SK-N-SH treated with all-trans-retinoic acid at 6 μM for 48 hours (cell line): ENCODE data around the gene PACS1.

Experiments
- CREB5 ChIP-seq: fragments of 250-450 bp; sonication (Bioruptor Pico); IDR thresholded peaks from 2 replicates; pipeline ENCODE4 v1.5.1; 2020; ENCODE audit warnings: low read depth, mild to moderate bottlenecking, moderate library complexity
- CSDC2 ChIP-seq: fragments of 250-450 bp; sonication (Bioruptor Pico); IDR thresholded peaks from 2 replicates; pipeline ENCODE4 v1.5.0; 2020; ENCODE audit warnings: mild to moderate bottlenecking, moderate library complexity
- CSRNP3 ChIP-seq: fragments of 250-450 bp; sonication (Bioruptor Pico); IDR thresholded peaks from 2 replicates; pipeline ENCODE4 v1.5.1; 2021; ENCODE audit warnings: mild to moderate bottlenecking, moderate library complexity
- OSR1 ChIP-seq: fragments of 250-450 bp; sonication (Bioruptor Pico); IDR thresholded peaks from 2 replicates; pipeline ENCODE4 v1.8.0; 2022; ENCODE audit warnings: moderate library complexity, mild to moderate bottlenecking, inconsistent platforms
- PATZ1 ChIP-seq: fragments of 250-450 bp; sonication (Bioruptor Pico); IDR thresholded peaks from 2 replicates; pipeline ENCODE4 v1.8.0; 2020; ENCODE audit warnings: mild to moderate bottlenecking, moderate library complexity, borderline replicate concordance
- TCF4 ChIP-seq: fragments of 250-450 bp; sonication (Bioruptor Pico); IDR thresholded peaks from 2 replicates; pipeline ENCODE4 v1.8.0; 2021; ENCODE audit warnings: mild to moderate bottlenecking, moderate library complexity, borderline replicate concordance
- TOX ChIP-seq: fragments of 250-450 bp; sonication (Bioruptor Pico); IDR thresholded peaks from 2 replicates; pipeline ENCODE4 v1.8.0; 2021; ENCODE audit warnings: mild to moderate bottlenecking, moderate library complexity, borderline replicate concordance
- ZC3H10 ChIP-seq: fragments of 250-450 bp; sonication (Bioruptor Pico); IDR thresholded peaks from 2 replicates; pipeline ENCODE4 v1.5.1; 2021; ENCODE audit warnings: mild to moderate bottlenecking, moderate library complexity
- ZFP3 ChIP-seq: fragments of 250-450 bp; sonication (Bioruptor Pico); IDR thresholded peaks from 2 replicates; pipeline ENCODE4 v1.5.0; 2020; ENCODE audit warnings: mild to moderate bottlenecking, moderate library complexity
- ZFP30 ChIP-seq: fragments of 450-650 bp; formaldehyde crosslinking; IDR thresholded peaks from 2 replicates; pipeline ENCODE4 v1.5.0; 2022; ENCODE audit warnings: mild to moderate bottlenecking, moderate library complexity
- ZNF8 ChIP-seq: fragments of 450-650 bp; formaldehyde crosslinking; IDR thresholded peaks from 2 replicates; pipeline ENCODE4 v1.5.0; 2020; ENCODE audit warnings: mild to moderate bottlenecking, moderate library complexity

GRCh38 chr11:66036334-66036710 is 33.8 kb upstream of the PACS1 start:
- TF ChIP-seq ZNF8 (no peak), ZFP30 (no peak), ZC3H10 (CRISPR knock-in tag) (no peak), CREB5 (CRISPR knock-in tag) (no peak), TOX (no peak), ZFP3 (CRISPR knock-in tag) (no peak), TCF4 (CRISPR knock-in tag) (no peak), CSDC2 (CRISPR knock-in tag) (no peak), PATZ1 (no peak), CSRNP3 (CRISPR knock-in tag) (no peak), OSR1 (CRISPR knock-in tag) (no peak)
